Erythroblast (primary cell): ENCODE results near the gene CAV1.

ENCODE experiments used
- GATA1 ChIP-seq: IDR thresholded peaks from 2 replicates; pipeline ENCODE4 v1.6.1; 2011; ENCODE audit warnings: low read depth, mild to moderate bottlenecking, control low read depth, low read length, moderate library complexity
- POLR2A ChIP-seq: IDR thresholded peaks from 2 replicates; pipeline ENCODE4 v1.6.1; 2011; ENCODE audit warnings: mild to moderate bottlenecking, low read length

- no peak for TF ChIP-seq POLR2A
- no peak for TF ChIP-seq GATA1
Measured at GRCh38 chr7:116512520-116513188, 12.2 kb upstream of the CAV1 start.
